WERI-Rb-1 (cell line): Measurements from ENCODE around the gene IL11RA.

ENCODE experiments used
- DNase-seq: peaks from one replicate; pipeline ENCODE4 v3.0.0-alpha.2; 2020
- H3K27ac ChIP-seq: fragments of 250-450 bp; sonication (Bioruptor Pico); 2 replicates; pipeline ENCODE4 v1.5.1; 2020; ENCODE audit warnings: mild to moderate bottlenecking, moderate library complexity
- H3K27me3 ChIP-seq: fragments of 250-450 bp; sonication (Bioruptor Pico); 2 replicates; pipeline ENCODE4 v1.5.1; 2021; ENCODE audit warnings: mild to moderate bottlenecking, low read depth, moderate library complexity; ENCODE audit not compliant: insufficient read depth, severe bottlenecking
- H3K36me3 ChIP-seq: fragments of 250-450 bp; sonication (Bioruptor Pico); 2 replicates; pipeline ENCODE4 v1.5.1; 2020; ENCODE audit warnings: mild to moderate bottlenecking, moderate library complexity
- H3K4me3 ChIP-seq: 2 replicates; pipeline ENCODE4 v1.5.1; 2011; ENCODE audit warnings: low read depth, mild to moderate bottlenecking, control low read depth, low read length
- H3K9me3 ChIP-seq: fragments of 250-450 bp; sonication (Bioruptor Pico); 2 replicates; pipeline ENCODE4 v1.5.1; 2021; ENCODE audit warnings: mild to moderate bottlenecking, moderate library complexity; ENCODE audit not compliant: severe bottlenecking
- TF ChIP-seq, protein P1 (sequence below): IDR thresholded peaks from 2 replicates; pipeline ENCODE4 v1.5.1; 2011; ENCODE audit warnings: low read depth, mild to moderate bottlenecking, control low read depth, inconsistent platforms, low read length

IL11RA gene

DNA sequence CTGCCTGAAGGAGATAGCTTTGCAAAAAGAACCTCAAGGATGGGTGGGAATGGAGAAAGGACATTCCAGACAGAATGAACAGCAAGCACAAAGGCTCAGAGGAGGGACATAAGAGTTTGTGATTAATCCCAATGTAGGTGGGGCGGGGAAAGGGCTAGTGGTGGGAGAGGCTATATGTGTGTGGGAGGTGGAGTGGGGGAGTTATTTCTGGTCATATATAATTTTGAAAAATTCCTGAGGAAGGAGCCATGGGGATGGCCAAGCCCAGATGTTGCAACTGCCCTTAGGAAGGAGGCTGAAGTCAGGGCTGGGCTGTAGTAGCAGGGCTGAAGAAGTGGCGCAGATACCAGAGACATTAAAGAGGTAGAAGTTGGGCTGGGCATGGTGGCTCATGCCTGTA is 23.9 kb downstream of the IL11RA start:
- no peak for DNase-seq
- TF ChIP-seq, protein P1, sequence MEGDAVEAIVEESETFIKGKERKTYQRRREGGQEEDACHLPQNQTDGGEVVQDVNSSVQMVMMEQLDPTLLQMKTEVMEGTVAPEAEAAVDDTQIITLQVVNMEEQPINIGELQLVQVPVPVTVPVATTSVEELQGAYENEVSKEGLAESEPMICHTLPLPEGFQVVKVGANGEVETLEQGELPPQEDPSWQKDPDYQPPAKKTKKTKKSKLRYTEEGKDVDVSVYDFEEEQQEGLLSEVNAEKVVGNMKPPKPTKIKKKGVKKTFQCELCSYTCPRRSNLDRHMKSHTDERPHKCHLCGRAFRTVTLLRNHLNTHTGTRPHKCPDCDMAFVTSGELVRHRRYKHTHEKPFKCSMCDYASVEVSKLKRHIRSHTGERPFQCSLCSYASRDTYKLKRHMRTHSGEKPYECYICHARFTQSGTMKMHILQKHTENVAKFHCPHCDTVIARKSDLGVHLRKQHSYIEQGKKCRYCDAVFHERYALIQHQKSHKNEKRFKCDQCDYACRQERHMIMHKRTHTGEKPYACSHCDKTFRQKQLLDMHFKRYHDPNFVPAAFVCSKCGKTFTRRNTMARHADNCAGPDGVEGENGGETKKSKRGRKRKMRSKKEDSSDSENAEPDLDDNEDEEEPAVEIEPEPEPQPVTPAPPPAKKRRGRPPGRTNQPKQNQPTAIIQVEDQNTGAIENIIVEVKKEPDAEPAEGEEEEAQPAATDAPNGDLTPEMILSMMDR, result no peak
- Histone ChIP-seq H3K4me3 (no peak overlapping the region), H3K27me3 (no peaks in the 10 kb centered on the region), H3K36me3 (no peaks in the 10 kb centered on the region), H3K27ac (no peak overlapping the region), H3K9me3 (no peaks in the 10 kb centered on the region)

DNA sequence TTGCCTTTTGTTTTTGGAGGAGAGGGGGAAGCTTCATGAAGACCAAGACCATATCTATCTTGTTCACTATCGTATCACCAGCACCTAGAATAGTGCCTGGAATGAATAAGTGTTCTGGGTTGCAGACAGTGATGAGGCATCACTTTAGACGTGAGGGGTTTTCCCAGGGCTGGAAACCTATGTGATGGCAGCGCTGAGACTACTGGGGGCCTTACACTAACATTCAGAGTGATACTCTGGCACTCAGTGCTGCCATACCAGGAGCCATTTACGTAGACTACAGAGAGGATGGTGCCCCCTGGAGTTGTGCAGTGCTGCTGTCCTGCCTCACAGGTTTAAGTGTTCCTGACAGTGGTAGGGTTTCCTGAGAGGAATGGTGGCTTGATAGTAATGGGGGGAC is 32.2 kb downstream of the IL11RA start:
- TF ChIP-seq, protein P1, result no peak
- Histone ChIP-seq H3K36me3 (no peaks in the 10 kb centered on the region), H3K9me3 (no peaks in the 10 kb centered on the region), H3K27me3 (no peaks in the 10 kb centered on the region), H3K27ac (no peak overlapping the region), H3K4me3 (no peak overlapping the region)
- DNase-seq, result no peak

- H3K27me3 ChIP-seq, result no peaks in the 10 kb centered on the region
- no peak overlapping the region for H3K27ac ChIP-seq
- H3K4me3 ChIP-seq, result no peak overlapping the region
- H3K9me3 ChIP-seq, result no peaks in the 10 kb centered on the region
- no peaks in the 10 kb centered on the region for H3K36me3 ChIP-seq
- TF ChIP-seq, protein P1, result no peak
- DNase-seq, result no peak
Observed at GRCh38 chr9:34684816-34685215, 32.8 kb downstream of the IL11RA start.

DNA sequence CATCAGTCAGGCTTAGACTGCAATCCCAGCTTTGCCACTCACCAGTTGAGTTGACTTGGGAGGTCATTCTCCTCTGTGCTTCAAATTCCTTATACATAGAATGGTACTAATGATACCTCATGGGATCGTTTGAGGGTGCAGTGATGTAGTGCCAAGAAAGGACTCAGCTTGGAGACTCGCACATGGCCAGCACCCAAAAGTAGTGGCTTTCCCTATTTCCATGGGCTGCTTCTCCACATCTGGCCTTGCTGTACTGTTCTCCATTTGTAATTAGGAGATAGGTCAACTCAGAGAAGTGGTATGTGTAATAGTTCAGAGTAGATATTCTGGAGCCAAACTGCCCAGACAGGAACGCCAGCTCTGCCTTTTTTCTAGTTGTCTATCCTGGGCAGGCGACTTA is 33.6 kb downstream of the IL11RA start:
- Histone ChIP-seq H3K36me3 (no peaks in the 10 kb centered on the region), H3K27ac (no peak overlapping the region), H3K27me3 (no peaks in the 10 kb centered on the region), H3K4me3 (no peak overlapping the region), H3K9me3 (no peaks in the 10 kb centered on the region)
- no peak for DNase-seq
- TF ChIP-seq, protein P1, result no peak

DNA sequence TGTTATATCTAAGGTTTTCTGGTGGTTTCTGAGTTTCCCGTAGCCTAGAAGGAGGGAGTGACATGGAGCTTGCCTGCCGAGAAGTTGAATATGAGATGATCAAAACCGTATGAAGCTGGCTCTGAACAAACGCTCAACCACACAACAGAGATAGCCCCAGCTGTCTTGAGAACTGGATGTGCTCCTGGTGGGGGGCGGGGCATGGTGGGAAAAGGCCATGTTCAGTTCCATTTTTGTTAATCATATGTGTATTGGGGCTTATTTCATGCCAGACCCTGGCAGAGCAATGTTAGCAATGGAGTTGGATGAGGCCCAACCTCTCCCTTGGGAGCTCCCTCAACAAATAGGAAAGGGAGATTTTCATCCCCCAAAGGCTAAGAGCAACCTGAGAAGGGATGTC is 34.2 kb downstream of the IL11RA start:
- TF ChIP-seq, protein P1, result no peak
- Histone ChIP-seq H3K4me3 (no peak overlapping the region), H3K36me3 (no peaks in the 10 kb centered on the region), H3K27ac (no peak overlapping the region), H3K9me3 (no peaks in the 10 kb centered on the region), H3K27me3 (no peaks in the 10 kb centered on the region)
- DNase-seq, result no peak

GRCh38 chr9:34686732-34687131 is 34.7 kb downstream of the IL11RA start:
- H3K9me3 ChIP-seq, result no peaks in the 10 kb centered on the region
- DNase-seq, result no peak
- no peaks in the 10 kb centered on the region for H3K27me3 ChIP-seq
- H3K36me3 ChIP-seq, result no peaks in the 10 kb centered on the region
- H3K4me3 ChIP-seq, result no peak overlapping the region
- TF ChIP-seq, protein P1, result no peak
- no peak overlapping the region for H3K27ac ChIP-seq
